Measurements from ENCODE around the gene ENDOG.
"Not testable (repeated sequence)": the region's sequence is repeated elsewhere in the genome, so short reads cannot be mapped to it uniquely, and the experiment has no call there.

The ENDOG gene

DNA sequence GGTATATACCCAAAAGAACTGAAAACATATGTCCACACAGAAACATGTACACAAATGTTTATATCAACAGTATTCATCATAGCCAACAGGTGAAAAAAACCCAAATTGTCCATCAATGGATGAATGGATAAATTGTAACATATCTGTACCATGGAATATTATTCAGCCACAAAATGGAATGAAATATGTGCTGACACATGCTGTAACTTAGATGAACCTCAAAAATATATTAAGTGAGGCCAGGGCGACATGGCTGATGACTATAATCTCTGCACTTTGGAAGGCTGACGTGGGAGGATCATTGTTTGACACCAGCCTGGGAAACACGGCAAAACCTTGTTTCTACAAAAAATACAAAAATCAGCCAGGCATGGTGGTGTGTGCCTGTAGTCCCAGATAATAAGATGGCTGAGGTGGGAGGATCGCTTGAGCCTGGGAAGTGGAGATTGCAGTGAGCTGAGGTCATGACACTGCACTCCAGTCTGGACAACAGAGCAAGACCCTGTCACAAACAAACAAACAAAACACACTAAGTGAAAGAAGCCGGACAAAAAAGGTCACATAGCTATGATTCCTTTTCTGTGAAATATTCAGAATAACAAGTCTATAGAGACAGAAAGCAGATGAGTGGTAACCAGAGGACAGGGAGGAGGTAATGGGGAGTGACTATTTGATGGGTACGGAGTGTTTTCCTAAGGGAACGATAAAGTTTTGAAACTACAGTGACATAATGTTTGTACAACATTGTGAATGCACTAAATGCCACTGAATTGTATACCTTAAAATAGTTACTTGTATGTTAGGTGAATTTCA, 52.0 kb downstream of the ENDOG start:
- no peak for DNase-seq

- not testable (repeated sequence) for DNase-seq
Observed at GRCh38 chr9:128870941-128871265, 52.6 kb downstream of the ENDOG start.
